Measurements from ENCODE around the gene C10orf90.

C10orf90 gene

GRCh38 chr10:126511917-126512479, 158.5 kb downstream of the C10orf90 start:
- Histone ChIP-seq H3K9ac (ENCODE audit: low read length) (no peak overlapping the region), H3F3A (ENCODE audit: insufficient read depth) (no peaks in the 10 kb centered on the region), H3K27ac (ENCODE audit: low read depth, low read length) (no peak overlapping the region), H4K20me1 (ENCODE audit: low read depth, low read length) (no peaks in the 10 kb centered on the region), H3K79me2 (ENCODE audit: insufficient read depth, low read length) (no peaks in the 10 kb centered on the region), H3K9me2 (replicated peaks; ENCODE audit: insufficient read depth, low read length) (no peaks in the 10 kb centered on the region), H3K4me2 (ENCODE audit: low read depth, low read length, poor library complexity, severe bottlenecking) (no peak overlapping the region), H2AFZ (ENCODE audit: low read depth, low read length, severe bottlenecking) (no peak overlapping the region), H3K36me3 (ENCODE audit: low read length) (no peaks in the 10 kb centered on the region), H3K27me3 (ENCODE audit: low read length) (no peaks in the 10 kb centered on the region), H3K4me3 (ENCODE audit: insufficient read depth, low read length, poor library complexity, severe bottlenecking) (no peak overlapping the region), H3K9me3 (ENCODE audit: insufficient read depth, low read length) (no peaks in the 10 kb centered on the region)
- TF ChIP-seq EZH2phosphoT487 (conservative IDR thresholded peaks at IDR 0.05; ENCODE audit: low read length), result no peak
- TF ChIP-seq CTCF (IDR thresholded peaks at IDR 0.05; ENCODE audit: insufficient read depth, low read length, poor library complexity, severe bottlenecking), result no peak

- Histone ChIP-seq H3K9ac (ENCODE audit: low read length) (no peak overlapping the region), H4K20me1 (ENCODE audit: low read depth, low read length) (no peaks in the 10 kb centered on the region), H3K4me2 (ENCODE audit: low read depth, low read length, poor library complexity, severe bottlenecking) (no peak overlapping the region), H3K4me3 (ENCODE audit: insufficient read depth, low read length, poor library complexity, severe bottlenecking) (no peak overlapping the region), H3F3A (ENCODE audit: insufficient read depth) (no peaks in the 10 kb centered on the region), H3K27ac (ENCODE audit: low read depth, low read length) (no peak overlapping the region), H2AFZ (ENCODE audit: low read depth, low read length, severe bottlenecking) (no peak overlapping the region), H3K27me3 (ENCODE audit: low read length) (no peaks in the 10 kb centered on the region), H3K36me3 (ENCODE audit: low read length) (no peaks in the 10 kb centered on the region), H3K79me2 (ENCODE audit: insufficient read depth, low read length) (no peaks in the 10 kb centered on the region), H3K9me3 (ENCODE audit: insufficient read depth, low read length) (no peaks in the 10 kb centered on the region), H3K9me2 (replicated peaks; ENCODE audit: insufficient read depth, low read length) (no peaks in the 10 kb centered on the region)
- no peak for TF ChIP-seq CTCF (IDR thresholded peaks at IDR 0.05; ENCODE audit: insufficient read depth, low read length, poor library complexity, severe bottlenecking)
- no peak for TF ChIP-seq EZH2phosphoT487 (conservative IDR thresholded peaks at IDR 0.05; ENCODE audit: low read length)
Measured at GRCh38 chr10:126509182-126509581, 161.3 kb downstream of the C10orf90 start.

GRCh38 chr10:126508535-126509040, 161.9 kb downstream of the C10orf90 start:
- H4K20me1 ChIP-seq (ENCODE audit: low read depth, low read length), result no peaks in the 10 kb centered on the region
- H3K27me3 ChIP-seq (ENCODE audit: low read length), result no peaks in the 10 kb centered on the region
- H3K9me3 ChIP-seq (ENCODE audit: insufficient read depth, low read length), result no peaks in the 10 kb centered on the region
- no peak overlapping the region for H3K4me3 ChIP-seq (ENCODE audit: insufficient read depth, low read length, poor library complexity, severe bottlenecking)
- H3K27ac ChIP-seq (ENCODE audit: low read depth, low read length), result no peak overlapping the region
- no peaks in the 10 kb centered on the region for H3K79me2 ChIP-seq (ENCODE audit: insufficient read depth, low read length)
- no peak overlapping the region for H3K4me2 ChIP-seq (ENCODE audit: low read depth, low read length, poor library complexity, severe bottlenecking)
- H3F3A ChIP-seq (ENCODE audit: insufficient read depth), result no peaks in the 10 kb centered on the region
- H3K9me2 ChIP-seq (replicated peaks; ENCODE audit: insufficient read depth, low read length), result no peaks in the 10 kb centered on the region
- TF ChIP-seq CTCF (IDR thresholded peaks at IDR 0.05; ENCODE audit: insufficient read depth, low read length, poor library complexity, severe bottlenecking) (no peak), EZH2phosphoT487 (conservative IDR thresholded peaks at IDR 0.05; ENCODE audit: low read length) (no peak)
- H2AFZ ChIP-seq (ENCODE audit: low read depth, low read length, severe bottlenecking), result no peak overlapping the region
- no peak overlapping the region for H3K9ac ChIP-seq (ENCODE audit: low read length)
- H3K36me3 ChIP-seq (ENCODE audit: low read length), result no peaks in the 10 kb centered on the region

Measured in SU-DHL-6 (cell line).